Hepatocyte (in vitro differentiated cells): ENCODE data around the gene ZBTB6. TPM values are rescaled to one million over a fixed set of nuclear protein-coding genes. Genes with fewer than 3 reads are reported as not detected.

Experiments
- DNase-seq: peaks from one replicate; pipeline ENCODE4 v3.0.0-alpha.2; 2016; ENCODE audit warnings: low spot score
- H2AFZ ChIP-seq: fragments of 200-600 bp; sonication (generic); 2 replicates; pipeline ENCODE4 v1.6.0; 2016; ENCODE audit warnings: antibody characterized with exemption, mild to moderate bottlenecking
- H3K27ac ChIP-seq: fragments of 200-600 bp; sonication (generic); 2 replicates; pipeline ENCODE4 v1.5.1; 2016; ENCODE audit warnings: mild to moderate bottlenecking
- H3K27me3 ChIP-seq: fragments of 200-600 bp; sonication (generic); 2 replicates; pipeline ENCODE4 v1.6.1; 2016
- H3K36me3 ChIP-seq: fragments of 200-600 bp; sonication (generic); replicated peaks from 2 replicates; pipeline ENCODE4 v1.5.1; 2016; ENCODE audit warnings: low read depth; ENCODE audit not compliant: insufficient read depth
- H3K4me1 ChIP-seq: fragments of 200-600 bp; sonication (generic); 2 replicates; pipeline ENCODE4 v1.5.1; 2016; ENCODE audit warnings: mild to moderate bottlenecking, moderate library complexity; ENCODE audit not compliant: insufficient read depth
- H3K4me2 ChIP-seq: fragments of 200-600 bp; sonication (generic); 2 replicates; pipeline ENCODE4 v1.6.0; 2016
- H3K4me3 ChIP-seq: fragments of 200-600 bp; sonication (generic); 2 replicates; pipeline ENCODE4 v1.5.1; 2016; ENCODE audit warnings: mild to moderate bottlenecking
- H3K79me2 ChIP-seq: fragments of 200-600 bp; sonication (generic); 2 replicates; pipeline ENCODE4 v1.6.0; 2017; ENCODE audit warnings: mild to moderate bottlenecking
- H3K9me2 ChIP-seq: fragments of 200-600 bp; sonication (generic); replicated peaks from 2 replicates; pipeline ENCODE4 v1.6.0; 2017; ENCODE audit warnings: mild to moderate bottlenecking; ENCODE audit not compliant: insufficient read depth
- H3K9me3 ChIP-seq: fragments of 200-600 bp; sonication (generic); 2 replicates; pipeline ENCODE4 v1.5.1; 2016; ENCODE audit warnings: low read depth, mild to moderate bottlenecking
- H4K20me1 ChIP-seq: fragments of 200-600 bp; sonication (generic); 2 replicates; pipeline ENCODE4 v1.6.0; 2016; ENCODE audit warnings: mild to moderate bottlenecking; ENCODE audit not compliant: insufficient read depth, poor library complexity, severe bottlenecking
- EZH2 ChIP-seq: fragments of 200-600 bp; sonication (generic); IDR thresholded peaks from 2 replicates; pipeline ENCODE4 v1.6.1; 2016; ENCODE audit warnings: antibody characterized with exemption, mild to moderate bottlenecking, borderline replicate concordance
- EZH2phosphoT487 ChIP-seq: fragments of 200-600 bp; sonication (generic); IDR thresholded peaks from one replicate; pipeline ENCODE4 v1.6.1; 2018; ENCODE audit warnings: antibody characterized with exemption, mild to moderate bottlenecking, low read depth, moderate library complexity; ENCODE audit not compliant: unreplicated experiment, severe bottlenecking
- WGBS: methylation state at CpG from one replicate; pipeline ENCODE4 v1.1.6; 2016; ENCODE audit warnings: low lambda C conversion rate; ENCODE audit errors: missing lambda C conversion rate; 5-methylcytosine and 5-hydroxymethylcytosine counted together
- polyA plus RNA-seq: library from polyadenylated mRNA; unstranded; fragments of >200 nt; fragmentation: Nextera tagmentation; extraction: Ambion mirVana; gene quantifications from 2 replicates; pipeline ENCODE4 v1.2.1, GENCODE V29; 2016
- total RNA-seq: library from RNA; depleted of rRNA; stranded (reverse); fragments of >200 nt; gene quantifications from 2 replicates; pipeline ENCODE4 v1.2.3, GENCODE V29; 2014
- TF ChIP-seq, protein P1 (sequence below): fragments of 200-600 bp; sonication (generic); IDR thresholded peaks from 2 replicates; pipeline ENCODE4 v1.5.1; 2016; ENCODE audit warnings: antibody characterized with exemption, mild to moderate bottlenecking; ENCODE audit not compliant: poor library complexity

Gene ZBTB6
- total and polyA plus RNA-seq, 2 experiments from 2014 or later: 2.4 to 13.8 TPM

DNA sequence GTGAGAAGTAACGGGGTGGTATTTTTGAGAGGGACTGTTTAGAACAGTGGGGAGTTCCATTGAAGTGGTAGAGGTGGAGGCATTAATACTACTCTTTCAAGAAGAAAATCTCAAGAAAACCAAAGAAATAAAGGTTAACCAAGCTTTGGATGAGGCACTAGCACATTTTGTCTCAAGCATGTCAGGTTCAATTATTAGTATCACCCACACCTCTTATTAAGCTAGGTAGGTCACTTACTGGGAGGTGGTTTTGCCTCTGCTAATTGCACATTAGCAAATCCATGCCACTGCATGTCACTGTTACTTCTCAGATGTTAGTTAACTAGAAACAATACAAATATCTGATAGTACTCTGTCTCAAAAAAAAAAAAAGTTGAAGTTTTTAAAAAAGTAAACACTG, 37.9 kb upstream of the ZBTB6 start:
- Histone ChIP-seq H3K27ac (no peak overlapping the region), H3K9me3 (no peaks in the 10 kb centered on the region), H3K4me1 (peaks cover 16% of the 10 kb centered on the region), H3K4me2 (no peak overlapping the region), H3K79me2 (peaks cover 100% of the 10 kb centered on the region), H2AFZ (no peak overlapping the region), H4K20me1 (peaks cover 82% of the 10 kb centered on the region), H3K4me3 (no peak overlapping the region), H3K36me3 (no peaks in the 10 kb centered on the region), H3K27me3 (no peaks in the 10 kb centered on the region), H3K9me2 (no peaks in the 10 kb centered on the region)
- 100% methylated on average over 1 of the region's 1 CpG for WGBS
- no peak for TF ChIP-seq EZH2phosphoT487
- TF ChIP-seq, protein P1, sequence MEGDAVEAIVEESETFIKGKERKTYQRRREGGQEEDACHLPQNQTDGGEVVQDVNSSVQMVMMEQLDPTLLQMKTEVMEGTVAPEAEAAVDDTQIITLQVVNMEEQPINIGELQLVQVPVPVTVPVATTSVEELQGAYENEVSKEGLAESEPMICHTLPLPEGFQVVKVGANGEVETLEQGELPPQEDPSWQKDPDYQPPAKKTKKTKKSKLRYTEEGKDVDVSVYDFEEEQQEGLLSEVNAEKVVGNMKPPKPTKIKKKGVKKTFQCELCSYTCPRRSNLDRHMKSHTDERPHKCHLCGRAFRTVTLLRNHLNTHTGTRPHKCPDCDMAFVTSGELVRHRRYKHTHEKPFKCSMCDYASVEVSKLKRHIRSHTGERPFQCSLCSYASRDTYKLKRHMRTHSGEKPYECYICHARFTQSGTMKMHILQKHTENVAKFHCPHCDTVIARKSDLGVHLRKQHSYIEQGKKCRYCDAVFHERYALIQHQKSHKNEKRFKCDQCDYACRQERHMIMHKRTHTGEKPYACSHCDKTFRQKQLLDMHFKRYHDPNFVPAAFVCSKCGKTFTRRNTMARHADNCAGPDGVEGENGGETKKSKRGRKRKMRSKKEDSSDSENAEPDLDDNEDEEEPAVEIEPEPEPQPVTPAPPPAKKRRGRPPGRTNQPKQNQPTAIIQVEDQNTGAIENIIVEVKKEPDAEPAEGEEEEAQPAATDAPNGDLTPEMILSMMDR: no peak
- no peak for TF ChIP-seq EZH2
- no peak for DNase-seq

DNA sequence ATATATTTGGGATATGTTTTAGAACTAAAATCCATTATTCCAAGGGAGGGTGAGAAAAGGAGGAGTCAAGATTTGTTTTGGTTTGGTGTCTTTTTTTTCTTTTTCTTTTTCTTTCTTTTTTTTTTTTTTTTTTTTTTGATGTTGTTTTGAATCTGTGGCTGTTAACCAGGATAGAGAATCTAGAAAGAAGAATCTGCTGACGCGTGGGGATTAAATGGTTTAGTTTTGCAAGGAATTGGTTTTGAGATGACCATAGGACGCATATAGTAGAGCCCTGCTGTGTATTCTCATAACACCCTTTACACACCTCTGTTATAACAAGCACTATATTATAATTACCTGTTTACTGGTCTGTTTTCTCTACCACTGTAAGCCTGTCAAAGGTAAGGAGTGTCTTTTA, 37.1 kb upstream of the ZBTB6 start:
- H3K36me3 ChIP-seq: no peaks in the 10 kb centered on the region
- 98% methylated on average over 3 of the region's 3 CpGs for WGBS
- no peaks in the 10 kb centered on the region for H3K9me2 ChIP-seq
- H3K4me3 ChIP-seq: no peak overlapping the region
- H4K20me1 ChIP-seq: peaks cover 86% of the 10 kb centered on the region
- H3K79me2 ChIP-seq: peaks cover 100% of the 10 kb centered on the region
- no peak overlapping the region for H3K27ac ChIP-seq
- H3K27me3 ChIP-seq: no peaks in the 10 kb centered on the region
- H2AFZ ChIP-seq: no peak overlapping the region
- no peak for DNase-seq
- no peaks in the 10 kb centered on the region for H3K9me3 ChIP-seq
- H3K4me2 ChIP-seq: no peak overlapping the region
- TF ChIP-seq EZH2: no peak
- H3K4me1 ChIP-seq: peaks cover 16% of the 10 kb centered on the region

DNA sequence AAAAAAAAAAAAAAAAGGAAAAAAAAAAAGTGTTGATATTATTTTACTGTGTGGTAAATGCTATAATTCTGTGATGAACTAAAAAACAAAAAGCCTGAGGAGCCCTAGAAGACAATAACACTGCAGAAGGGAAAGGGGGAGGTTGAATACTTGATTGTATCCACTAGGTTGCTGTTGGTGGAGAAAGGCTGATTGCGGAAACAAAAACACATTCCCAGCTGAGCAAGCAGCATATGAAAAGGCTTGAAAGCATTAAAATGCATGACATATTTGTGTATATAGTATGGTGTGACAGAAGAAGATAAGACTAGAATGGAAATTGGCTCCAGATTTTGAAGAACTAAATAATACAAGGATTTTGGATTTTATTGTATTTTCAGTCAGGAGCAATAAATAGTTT, 36.6 kb upstream of the ZBTB6 start:
- Histone ChIP-seq H3K4me2 (no peak overlapping the region), H3K79me2 (peaks cover 100% of the 10 kb centered on the region), H3K27ac (no peak overlapping the region), H3K9me3 (no peaks in the 10 kb centered on the region), H3K27me3 (no peaks in the 10 kb centered on the region), H2AFZ (no peak overlapping the region), H4K20me1 (peaks cover 84% of the 10 kb centered on the region), H3K36me3 (no peaks in the 10 kb centered on the region), H3K9me2 (no peaks in the 10 kb centered on the region), H3K4me1 (peaks cover 16% of the 10 kb centered on the region), H3K4me3 (no peak overlapping the region)
- WGBS: 91% methylated on average over 1 of the region's 1 CpG
- DNase-seq: no peak
- TF ChIP-seq, protein P1: no peak
- TF ChIP-seq EZH2: no peak
- TF ChIP-seq EZH2phosphoT487: no peak

DNA sequence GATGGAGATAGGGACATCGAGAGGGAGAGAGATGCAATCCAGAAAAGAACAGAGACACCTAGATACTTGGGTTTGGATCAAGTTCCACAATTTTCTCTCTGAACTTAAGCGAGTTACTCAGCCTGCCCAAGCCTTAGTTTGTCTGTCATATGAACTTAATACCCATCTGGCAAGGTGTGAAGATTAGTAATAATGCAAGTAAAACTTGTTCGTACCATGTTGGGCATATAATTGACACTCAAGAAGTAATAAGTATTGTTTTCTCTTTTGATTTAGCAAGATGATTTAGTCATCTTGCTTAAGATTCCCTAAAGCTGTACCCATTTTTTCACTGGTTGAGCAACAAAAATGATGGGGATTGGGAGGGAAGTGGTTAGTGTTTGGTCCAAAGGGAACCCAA, 35.2 kb upstream of the ZBTB6 start:
- Histone ChIP-seq H3K79me2 (peaks cover 100% of the 10 kb centered on the region), H3K4me2 (peak overlapping the region; percentile 42), H3K9me3 (no peaks in the 10 kb centered on the region), H3K9me2 (no peaks in the 10 kb centered on the region), H3K36me3 (no peaks in the 10 kb centered on the region), H2AFZ (no peak overlapping the region), H3K27me3 (no peaks in the 10 kb centered on the region), H3K4me3 (no peak overlapping the region), H3K4me1 (peaks cover 6% of the 10 kb centered on the region), H3K27ac (peak overlapping the region; percentile 50), H4K20me1 (peaks cover 91% of the 10 kb centered on the region)
- WGBS: 89% methylated on average over 3 of the region's 3 CpGs
- TF ChIP-seq EZH2 (no peak), EZH2phosphoT487 (no peak)
- TF ChIP-seq, protein P1: no peak
- DNase-seq: no peak
